SU-DHL-6 (cell line): ENCODE results near the gene SETDB2.

ENCODE experiments used
- H2AFZ ChIP-seq: fragments of 200-600 bp; sonication (generic); 2 replicates; pipeline ENCODE4 v1.6.1; 2014; ENCODE audit warnings: low read depth, mild to moderate bottlenecking, moderate library complexity, mixed read lengths, antibody characterized with exemption, low read length; ENCODE audit not compliant: severe bottlenecking
- H3F3A ChIP-seq: fragments of 200-600 bp; shearing (Covaris generic); 2 replicates; pipeline ENCODE4 v1.6.0; 2016; ENCODE audit warnings: antibody characterized with exemption, mild to moderate bottlenecking; ENCODE audit not compliant: insufficient read depth
- H3K27ac ChIP-seq: fragments of 200-600 bp; sonication (generic); 2 replicates; pipeline ENCODE4 v1.5.1; 2016; ENCODE audit warnings: low read depth, mild to moderate bottlenecking, low read length, moderate library complexity, mixed read lengths
- H3K27me3 ChIP-seq: fragments of 200-600 bp; sonication (generic), shearing (Covaris generic); 2 replicates; pipeline ENCODE4 v1.6.0; 2014; ENCODE audit warnings: mild to moderate bottlenecking, low read length
- H3K36me3 ChIP-seq: fragments of 200-600 bp; sonication (generic); 2 replicates; pipeline ENCODE4 v1.6.1; 2014; ENCODE audit warnings: mild to moderate bottlenecking, low read length, mixed read lengths
- H3K4me2 ChIP-seq: fragments of 300-600, 200-600 bp; shearing (Covaris generic), sonication (generic); 2 replicates; pipeline ENCODE4 v1.6.0; 2014; ENCODE audit warnings: low read length, low read depth, mild to moderate bottlenecking; ENCODE audit not compliant: poor library complexity, severe bottlenecking
- H3K4me3 ChIP-seq: fragments of 200-600 bp; sonication (generic); 2 replicates; pipeline ENCODE4 v1.5.1; 2014; ENCODE audit warnings: antibody characterized with exemption, low read length, mild to moderate bottlenecking, mixed read lengths; ENCODE audit not compliant: insufficient read depth, poor library complexity, severe bottlenecking
- H3K79me2 ChIP-seq: fragments of 200-600 bp; sonication (generic); 2 replicates; pipeline ENCODE4 v1.6.1; 2014; ENCODE audit warnings: mild to moderate bottlenecking, low read length, moderate library complexity; ENCODE audit not compliant: insufficient read depth
- H3K9ac ChIP-seq: fragments of 200-600 bp; sonication (generic); 2 replicates; pipeline ENCODE4 v1.7.0; 2014; ENCODE audit warnings: mild to moderate bottlenecking, low read length
- H3K9me2 ChIP-seq: fragments of 200-600 bp; sonication (generic); replicated peaks from 2 replicates; pipeline ENCODE4 v1.6.1; 2014; ENCODE audit warnings: low read length; ENCODE audit not compliant: insufficient read depth
- H3K9me3 ChIP-seq: fragments of 200-600 bp; sonication (generic); 2 replicates; pipeline ENCODE4 v1.6.1; 2014; ENCODE audit warnings: low read length, mixed read lengths; ENCODE audit not compliant: insufficient read depth
- H4K20me1 ChIP-seq: fragments of 200-600 bp; sonication (generic); 2 replicates; pipeline ENCODE4 v1.6.1; 2014; ENCODE audit warnings: low read depth, mild to moderate bottlenecking, antibody characterized with exemption, low read length, moderate library complexity, mixed read lengths
- EZH2phosphoT487 ChIP-seq: fragments of 200-600 bp; sonication (generic), shearing (Covaris generic); conservative IDR thresholded peaks from 2 replicates; pipeline ENCODE4 v1.6.1; 2018; ENCODE audit warnings: mild to moderate bottlenecking, antibody characterized with exemption, low read length, moderate library complexity, mixed read lengths
- TF ChIP-seq, protein P1 (sequence below): fragments of 200-600 bp; sonication (generic); IDR thresholded peaks from one replicate; pipeline ENCODE4 v1.5.1; 2017; ENCODE audit warnings: antibody characterized with exemption, mild to moderate bottlenecking, low read length, moderate library complexity; ENCODE audit not compliant: insufficient read depth, poor library complexity, severe bottlenecking

Gene SETDB2

DNA sequence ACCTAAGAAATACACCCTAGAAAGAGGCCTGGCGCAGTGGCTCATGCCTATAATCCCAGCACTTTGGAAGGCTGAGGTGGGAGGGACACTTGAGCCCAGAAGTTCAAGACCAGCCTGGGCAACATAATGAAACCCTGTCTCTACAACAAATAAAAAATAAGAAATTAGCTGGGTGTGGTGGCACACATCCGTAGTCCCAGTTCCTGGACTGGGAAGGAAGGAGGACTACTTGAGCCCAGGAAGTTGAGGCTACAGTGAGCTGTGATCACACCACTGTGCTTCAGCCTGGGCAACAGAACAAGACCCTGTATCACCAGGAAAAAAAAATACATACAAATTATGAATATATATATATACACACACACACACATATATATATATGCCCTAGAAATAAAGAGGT lies 94.3 kb downstream of the SETDB2 start:
- no peak overlapping the region for H3K4me2 ChIP-seq
- H3K27ac ChIP-seq: no peak overlapping the region
- H3K4me3 ChIP-seq: no peak overlapping the region
- H2AFZ ChIP-seq: no peak overlapping the region
- no peaks in the 10 kb centered on the region for H3K9me2 ChIP-seq
- H3K36me3 ChIP-seq: peaks cover 14% of the 10 kb centered on the region; the same call in 1 of the 2 replicates
- H4K20me1 ChIP-seq: no peaks in the 10 kb centered on the region
- H3F3A ChIP-seq: no peaks in the 10 kb centered on the region
- no peaks in the 10 kb centered on the region for H3K27me3 ChIP-seq
- H3K9me3 ChIP-seq: no peaks in the 10 kb centered on the region
- no peaks in the 10 kb centered on the region for H3K79me2 ChIP-seq
- no peak overlapping the region for H3K9ac ChIP-seq
- TF ChIP-seq, protein P1, sequence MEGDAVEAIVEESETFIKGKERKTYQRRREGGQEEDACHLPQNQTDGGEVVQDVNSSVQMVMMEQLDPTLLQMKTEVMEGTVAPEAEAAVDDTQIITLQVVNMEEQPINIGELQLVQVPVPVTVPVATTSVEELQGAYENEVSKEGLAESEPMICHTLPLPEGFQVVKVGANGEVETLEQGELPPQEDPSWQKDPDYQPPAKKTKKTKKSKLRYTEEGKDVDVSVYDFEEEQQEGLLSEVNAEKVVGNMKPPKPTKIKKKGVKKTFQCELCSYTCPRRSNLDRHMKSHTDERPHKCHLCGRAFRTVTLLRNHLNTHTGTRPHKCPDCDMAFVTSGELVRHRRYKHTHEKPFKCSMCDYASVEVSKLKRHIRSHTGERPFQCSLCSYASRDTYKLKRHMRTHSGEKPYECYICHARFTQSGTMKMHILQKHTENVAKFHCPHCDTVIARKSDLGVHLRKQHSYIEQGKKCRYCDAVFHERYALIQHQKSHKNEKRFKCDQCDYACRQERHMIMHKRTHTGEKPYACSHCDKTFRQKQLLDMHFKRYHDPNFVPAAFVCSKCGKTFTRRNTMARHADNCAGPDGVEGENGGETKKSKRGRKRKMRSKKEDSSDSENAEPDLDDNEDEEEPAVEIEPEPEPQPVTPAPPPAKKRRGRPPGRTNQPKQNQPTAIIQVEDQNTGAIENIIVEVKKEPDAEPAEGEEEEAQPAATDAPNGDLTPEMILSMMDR: no peak
- TF ChIP-seq EZH2phosphoT487: no peak

DNA sequence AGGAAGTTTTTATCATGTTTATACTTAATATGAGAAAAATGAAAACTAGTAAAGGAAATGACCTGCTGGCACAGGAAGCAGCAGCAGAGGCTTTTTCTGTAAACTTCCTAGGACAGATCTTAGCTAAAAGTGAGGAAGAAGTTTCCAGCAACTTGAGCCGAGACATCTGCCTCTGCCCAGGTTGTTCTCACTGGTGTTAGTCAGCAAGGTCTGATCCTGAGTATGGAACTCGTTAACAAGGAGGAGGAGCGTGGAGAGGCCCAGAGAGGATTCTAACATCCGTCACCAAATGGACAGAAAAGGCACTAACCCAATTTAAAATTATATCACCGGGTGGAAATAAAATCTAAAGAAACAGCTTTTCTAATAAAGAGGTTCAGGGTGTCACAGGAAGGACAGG lies 95.2 kb downstream of the SETDB2 start:
- no peak overlapping the region for H2AFZ ChIP-seq
- no peaks in the 10 kb centered on the region for H3K79me2 ChIP-seq
- no peaks in the 10 kb centered on the region for H3F3A ChIP-seq
- no peak overlapping the region for H3K4me3 ChIP-seq
- H3K9me2 ChIP-seq: no peaks in the 10 kb centered on the region
- H3K27me3 ChIP-seq: no peaks in the 10 kb centered on the region
- H3K27ac ChIP-seq: no peak overlapping the region
- H4K20me1 ChIP-seq: no peaks in the 10 kb centered on the region
- no peak overlapping the region for H3K9ac ChIP-seq
- peaks cover 15% of the 10 kb centered on the region; the same call in 1 of the 2 replicates for H3K36me3 ChIP-seq
- H3K9me3 ChIP-seq: no peaks in the 10 kb centered on the region
- H3K4me2 ChIP-seq: no peak overlapping the region
- TF ChIP-seq, protein P1: no peak
- TF ChIP-seq EZH2phosphoT487: no peak

DNA sequence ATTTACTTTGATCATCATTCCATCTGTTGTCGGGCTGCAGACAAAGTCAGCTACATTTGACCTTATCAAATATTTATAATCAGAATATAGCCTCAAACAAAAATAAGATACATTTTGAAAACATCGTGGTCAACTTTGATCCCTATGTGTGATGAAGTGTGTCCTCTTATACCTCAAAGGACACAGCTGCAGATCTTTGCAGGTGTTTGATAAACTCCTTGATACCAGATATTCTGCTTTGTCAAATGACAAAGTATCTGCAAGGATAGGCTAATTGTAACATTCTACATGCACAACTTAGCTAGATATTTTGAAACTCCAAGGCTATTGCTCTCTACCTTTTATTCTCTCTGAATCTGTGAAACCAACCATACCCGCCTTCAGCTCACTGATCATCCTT lies 95.7 kb downstream of the SETDB2 start:
- Histone ChIP-seq H3K9me3 (no peaks in the 10 kb centered on the region), H3F3A (no peaks in the 10 kb centered on the region), H3K9me2 (no peaks in the 10 kb centered on the region), H3K27me3 (no peaks in the 10 kb centered on the region), H2AFZ (no peak overlapping the region), H4K20me1 (no peaks in the 10 kb centered on the region), H3K4me3 (no peak overlapping the region), H3K79me2 (no peaks in the 10 kb centered on the region), H3K27ac (no peak overlapping the region), H3K36me3 (peaks cover 15% of the 10 kb centered on the region; the same call in 1 of the 2 replicates), H3K4me2 (no peak overlapping the region), H3K9ac (no peak overlapping the region)
- TF ChIP-seq EZH2phosphoT487: no peak
- TF ChIP-seq, protein P1: no peak
